ENCODE data around the gene STAB2.

- TF ChIP-seq EP300 (IDR thresholded peaks at IDR 0.05; ENCODE audit: borderline replicate concordance in 1 of 2, low read depth in 2 of 2, low read length in 2 of 2) (no peak), CTCF (IDR thresholded peaks at IDR 0.05; ENCODE audit: control extremely low read depth in 1 of 3, insufficient read depth in 1 of 3, low read depth in 1 of 3, low read length in 3 of 3) (no peak), CREB1 (IDR thresholded peaks at IDR 0.05) (no peak), POLR2A (IDR thresholded peaks at IDR 0.05; ENCODE audit: control extremely low read depth in 1 of 2, low read depth in 2 of 2, low read length in 2 of 2) (no peak), TAF1 (IDR thresholded peaks at IDR 0.05; ENCODE audit: low read depth, low read length) (no peak), JUND (IDR thresholded peaks at IDR 0.05; ENCODE audit: low read length) (no peak), CBX5 (IDR thresholded peaks at IDR 0.05; ENCODE audit: low read depth, low read length) (no peak)
Observed at GRCh38 chr12:103642240-103642864, 55.3 kb downstream of the STAB2 start.
